Stimulated activated effector memory CD8-positive, alpha-beta T cell treated with anti-CD3 and anti-CD28 coated beads, Interleukin-12 subunit alpha, Interleukin-12 subunit beta, amount 100 ng/mL, for 72 hours (primary cell): ENCODE data around the gene IQCK.

Source experiments
- ATAC-seq: fragments of 150-1000 bp; cut with Tn5 transposase; 2 replicates; pipeline ENCODE4 v1.10.0; 2021
- DNase-seq, 2 donors: peaks; one replicate each; pipeline ENCODE4 v3.0.0; 2021 to 2022; ENCODE audit warnings: low spot score in 2 of 2
- H3K27ac Mint-ChIP-seq: one replicate; pipeline ENCODE4 v1.8.0; 2022; ENCODE audit warnings: mild to moderate bottlenecking, mixed read lengths
- H3K36me3 Mint-ChIP-seq: one replicate; pipeline ENCODE4 v1.8.0; 2022; ENCODE audit warnings: mild to moderate bottlenecking, mixed read lengths
- H3K4me1 Mint-ChIP-seq: one replicate; pipeline ENCODE4 v1.8.0; 2022; ENCODE audit warnings: mixed read lengths
- H3K4me3 Mint-ChIP-seq: one replicate; pipeline ENCODE4 v1.8.0; 2022; ENCODE audit warnings: mild to moderate bottlenecking, mixed read lengths
- H3K9me3 Mint-ChIP-seq: one replicate; pipeline ENCODE4 v1.8.0; 2022; ENCODE audit warnings: mixed read lengths

The IQCK gene

DNA sequence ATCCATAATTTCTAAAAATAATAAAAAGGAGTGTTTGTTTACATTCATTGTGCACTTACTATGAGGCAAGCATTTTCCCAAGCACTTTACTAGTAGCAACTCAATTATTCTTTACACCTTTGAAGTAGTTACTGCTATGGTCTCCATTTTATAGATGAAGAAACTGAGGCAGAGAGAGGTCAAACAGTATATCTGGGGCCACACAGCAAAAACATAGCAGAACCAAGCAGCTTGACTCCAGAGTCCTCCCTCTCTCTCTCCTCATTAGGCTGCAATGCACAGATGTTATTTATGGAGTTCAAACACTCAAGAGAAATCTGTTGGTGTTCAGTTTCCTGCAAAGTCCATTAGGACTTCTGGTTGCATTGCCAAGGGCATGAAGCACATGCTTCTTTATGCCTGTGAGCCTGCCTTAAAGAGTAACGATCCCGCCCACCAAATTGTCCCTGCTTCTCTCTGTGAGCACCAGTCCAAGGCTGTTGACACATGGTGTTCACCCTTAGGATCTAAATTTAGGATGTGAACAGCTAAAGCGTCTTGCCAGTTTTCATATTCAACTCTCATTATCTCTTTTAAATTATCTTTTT, 122.5 kb downstream of the IQCK start:
- no peak for DNase-seq
- Mint-ChIP-seq H3K9me3 (no peaks in the 10 kb centered on the region), H3K27ac (no peak overlapping the region), H3K36me3 (no peaks in the 10 kb centered on the region), H3K4me1 (no peaks in the 10 kb centered on the region), H3K4me3 (no peak overlapping the region)
- ATAC-seq: no peak

DNA sequence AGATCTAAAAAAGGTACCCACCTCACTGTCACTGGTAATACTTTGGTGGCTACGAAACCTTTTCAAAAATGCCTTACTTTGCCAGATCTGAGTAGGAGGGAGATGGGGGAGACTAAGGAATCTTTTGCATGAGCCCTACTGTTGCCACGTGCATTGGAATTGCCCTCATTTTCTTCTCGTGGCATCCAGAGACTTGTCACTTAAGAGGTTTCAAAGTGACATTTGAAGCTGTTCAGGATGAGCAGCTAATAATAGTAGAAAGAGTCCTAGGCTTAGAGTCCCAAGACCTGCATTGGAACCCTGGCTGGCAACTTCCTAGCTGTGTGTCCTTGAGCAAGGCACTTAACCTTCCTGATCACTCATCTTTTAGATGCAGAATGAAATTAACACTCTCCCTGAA, 123.1 kb downstream of the IQCK start:
- H3K27ac Mint-ChIP-seq: no peak overlapping the region
- no peaks in the 10 kb centered on the region for H3K4me1 Mint-ChIP-seq
- H3K36me3 Mint-ChIP-seq: no peaks in the 10 kb centered on the region
- DNase-seq (no peak), ATAC-seq (no peak)
- no peaks in the 10 kb centered on the region for H3K9me3 Mint-ChIP-seq
- no peak overlapping the region for H3K4me3 Mint-ChIP-seq

DNA sequence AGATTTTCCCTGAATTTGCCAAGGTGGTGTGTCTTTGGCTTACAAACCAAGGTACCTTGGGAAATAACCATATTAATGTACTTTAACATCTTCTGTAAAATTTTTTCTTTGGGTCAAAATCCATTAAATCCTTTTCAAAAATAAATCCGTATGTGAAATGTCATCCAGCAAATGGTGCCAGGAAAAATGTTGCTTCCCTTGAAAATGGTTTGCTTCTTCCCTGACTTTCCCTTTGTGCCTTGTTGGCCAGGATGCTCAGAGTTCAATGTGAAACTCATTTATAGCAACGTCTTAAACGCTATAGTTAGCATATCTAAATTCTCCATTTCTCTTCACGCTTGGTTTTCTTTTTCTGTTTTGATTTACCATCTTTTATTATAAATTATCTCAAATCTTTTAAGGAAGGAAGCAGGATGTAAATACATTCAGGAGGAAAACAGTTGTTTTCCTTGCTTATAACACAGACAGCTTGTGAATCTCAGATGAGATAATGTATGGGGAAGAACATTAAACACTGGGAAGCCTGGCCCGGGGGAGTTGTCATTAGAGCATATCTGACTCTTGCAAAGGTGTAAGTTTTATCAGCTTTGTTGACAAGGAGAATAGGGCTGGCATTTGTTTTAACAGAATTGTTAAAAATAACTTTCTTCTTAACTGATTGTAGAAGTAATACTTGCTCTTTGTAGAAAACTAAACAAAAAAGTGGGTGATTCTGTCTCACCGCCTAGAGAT, 124.5 kb downstream of the IQCK start:
- Mint-ChIP-seq H3K4me3 (no peak overlapping the region), H3K9me3 (no peaks in the 10 kb centered on the region), H3K27ac (no peak overlapping the region), H3K4me1 (no peaks in the 10 kb centered on the region), H3K36me3 (no peaks in the 10 kb centered on the region)
- ATAC-seq (no peak), DNase-seq (no peak)

DNA sequence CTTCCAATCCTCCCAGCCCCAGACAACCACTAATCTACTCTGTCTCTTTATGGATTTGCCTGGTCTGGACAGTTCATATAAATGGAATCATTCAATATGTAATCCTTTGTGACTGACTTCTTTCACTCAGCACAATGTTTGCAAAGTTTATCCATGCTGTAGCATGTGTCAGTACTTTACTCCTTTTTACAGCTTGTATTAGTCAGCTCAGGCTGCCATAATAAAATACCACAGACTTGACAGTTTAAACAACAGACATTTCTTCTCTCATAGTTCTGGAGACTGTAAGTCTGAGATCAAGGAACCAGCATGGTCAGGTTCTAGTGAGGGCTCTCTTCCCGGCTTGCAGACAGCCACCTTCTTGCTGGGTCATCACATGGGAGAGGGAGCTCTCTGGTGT, 125.3 kb downstream of the IQCK start:
- DNase-seq: no peak
- ATAC-seq: no peak
- Mint-ChIP-seq H3K4me1 (no peaks in the 10 kb centered on the region), H3K4me3 (no peak overlapping the region), H3K27ac (no peak overlapping the region), H3K36me3 (no peaks in the 10 kb centered on the region), H3K9me3 (no peaks in the 10 kb centered on the region)

DNA sequence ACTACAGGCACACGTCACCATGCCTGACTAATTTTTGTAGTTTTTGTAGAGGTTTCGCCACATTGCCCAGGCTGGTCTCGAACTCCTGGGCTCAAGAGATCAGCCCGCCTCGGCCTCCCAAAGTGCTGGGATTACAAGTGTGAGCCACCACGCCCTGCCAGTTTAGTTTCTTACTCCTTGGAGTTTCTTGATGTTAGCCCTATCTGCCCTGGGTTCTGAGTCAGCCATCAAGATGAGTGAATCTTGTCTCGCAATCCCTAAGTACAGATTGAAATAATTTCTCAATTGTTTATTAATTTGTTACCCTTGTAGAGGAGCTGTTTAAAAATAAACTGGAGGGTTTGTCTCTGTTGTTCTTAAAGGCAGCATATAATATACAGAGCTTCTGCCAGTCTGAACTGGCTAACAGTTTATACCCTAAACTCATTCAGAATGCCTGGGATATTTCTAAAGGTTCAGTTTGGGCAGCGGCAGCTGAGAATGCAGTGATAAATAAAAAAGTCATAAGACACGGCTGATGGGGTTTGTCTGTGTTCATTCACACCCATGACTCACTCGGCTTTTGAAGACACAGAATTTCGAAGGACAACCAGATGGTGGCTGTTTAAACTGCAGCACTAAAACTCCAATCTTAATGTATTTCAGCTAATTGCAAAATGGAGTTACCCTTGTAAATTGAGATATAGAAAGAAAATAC, 127.0 kb downstream of the IQCK start:
- no peaks in the 10 kb centered on the region for H3K4me1 Mint-ChIP-seq
- no peak overlapping the region for H3K27ac Mint-ChIP-seq
- no peak overlapping the region for H3K4me3 Mint-ChIP-seq
- no peak for DNase-seq
- H3K9me3 Mint-ChIP-seq: no peaks in the 10 kb centered on the region
- ATAC-seq: no peak
- H3K36me3 Mint-ChIP-seq: no peaks in the 10 kb centered on the region

DNA sequence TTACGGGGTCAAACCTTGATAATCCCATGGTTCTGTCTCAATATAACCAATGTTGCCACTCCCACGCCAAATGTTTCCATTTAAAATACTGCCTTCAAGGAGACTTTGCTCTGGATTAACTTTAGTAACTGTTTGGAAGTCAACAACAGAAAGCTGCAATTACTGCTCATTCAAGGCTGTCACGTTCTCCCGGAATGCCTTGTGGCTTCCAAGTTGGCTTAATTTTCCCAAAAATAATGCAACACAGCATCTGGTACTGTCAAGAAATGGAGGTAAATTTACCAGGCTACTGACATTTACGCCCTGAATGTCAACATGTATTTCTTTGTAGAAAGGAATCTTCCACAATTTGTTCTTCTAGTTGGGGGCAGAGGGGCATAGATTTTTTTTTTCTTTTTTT, 128.4 kb downstream of the IQCK start:
- ATAC-seq (no peak), DNase-seq (no peak)
- H3K9me3 Mint-ChIP-seq: no peaks in the 10 kb centered on the region
- H3K4me3 Mint-ChIP-seq: no peak overlapping the region
- no peak overlapping the region for H3K27ac Mint-ChIP-seq
- H3K36me3 Mint-ChIP-seq: no peaks in the 10 kb centered on the region
- H3K4me1 Mint-ChIP-seq: no peaks in the 10 kb centered on the region

DNA sequence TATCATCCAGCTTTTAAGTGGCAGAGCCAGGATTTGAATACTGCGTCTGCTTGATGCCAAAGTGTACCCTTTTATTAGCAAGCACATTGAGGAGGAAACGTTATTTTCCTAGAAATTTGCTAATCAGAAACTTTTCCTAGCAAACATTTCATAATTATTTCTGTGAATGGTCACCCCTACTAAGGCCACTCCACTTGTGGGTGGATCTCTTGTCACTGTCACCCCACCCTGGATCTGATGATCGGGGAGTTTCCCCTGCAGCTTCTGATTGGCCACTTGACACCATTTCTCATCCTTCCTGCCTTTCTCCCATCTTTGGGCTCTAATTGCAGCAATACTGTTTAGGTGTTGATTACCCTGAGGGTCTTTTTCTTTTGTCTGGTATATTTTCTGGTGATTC, 130.7 kb downstream of the IQCK start:
- no peak for ATAC-seq
- Mint-ChIP-seq H3K9me3 (no peaks in the 10 kb centered on the region), H3K4me3 (no peak overlapping the region), H3K4me1 (no peaks in the 10 kb centered on the region), H3K27ac (no peak overlapping the region), H3K36me3 (no peaks in the 10 kb centered on the region)
- no peak for DNase-seq

DNA sequence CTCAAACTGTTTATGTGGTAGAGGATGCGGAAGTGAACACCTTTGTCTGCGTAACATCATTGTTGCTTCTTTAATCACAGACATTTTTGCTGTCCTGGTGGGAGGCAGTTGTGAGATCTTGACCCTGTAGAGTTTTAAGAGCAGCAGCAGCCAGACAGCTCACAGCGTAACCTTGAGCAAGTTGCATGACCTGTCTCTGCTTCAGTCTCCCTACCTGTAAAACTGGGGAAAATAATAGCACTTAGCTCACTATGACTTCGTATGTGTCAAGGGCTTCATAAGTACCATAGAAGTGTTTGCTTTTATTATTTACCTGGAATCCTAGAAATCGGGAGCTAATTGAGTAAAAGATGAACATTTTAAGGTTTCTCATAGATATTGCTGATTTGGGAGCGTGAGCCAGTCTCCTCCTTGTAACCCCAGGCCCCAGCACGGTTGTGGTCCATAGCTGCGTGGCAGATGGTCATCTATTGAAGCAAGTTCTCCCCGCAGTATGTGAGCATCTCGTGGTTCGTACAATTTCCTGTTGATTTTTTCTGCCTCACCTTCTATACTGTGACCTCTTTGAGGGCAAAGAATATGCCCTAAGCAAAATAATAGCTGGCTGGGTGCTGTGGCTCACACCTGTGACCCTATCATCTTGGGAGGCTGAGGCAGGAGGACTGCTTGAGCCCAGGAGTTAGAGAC, 132.2 kb downstream of the IQCK start:
- Mint-ChIP-seq H3K27ac (no peak overlapping the region), H3K4me3 (no peak overlapping the region), H3K4me1 (no peaks in the 10 kb centered on the region), H3K36me3 (no peaks in the 10 kb centered on the region), H3K9me3 (no peaks in the 10 kb centered on the region)
- ATAC-seq (no peak), DNase-seq (no peak)

DNA sequence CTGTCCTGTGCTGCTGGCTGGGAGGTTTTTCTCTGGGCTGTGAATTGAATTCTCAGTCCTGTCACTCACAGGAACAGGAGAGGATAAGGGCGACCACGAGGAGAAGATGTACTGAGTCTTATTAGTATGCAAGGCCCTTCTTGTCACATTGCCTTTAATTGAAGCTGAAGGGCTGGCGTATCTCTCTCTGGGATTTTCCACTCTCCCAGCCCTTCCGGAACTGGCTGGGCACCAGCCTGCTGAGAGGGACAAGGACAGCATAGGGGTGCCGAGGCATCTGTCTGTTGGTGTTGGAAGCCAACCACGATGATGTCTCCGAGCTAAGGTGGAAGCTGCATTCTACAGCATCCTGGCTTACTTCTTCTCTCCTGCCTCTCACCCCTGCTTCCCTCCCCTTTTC, 133.4 kb downstream of the IQCK start:
- no peak for DNase-seq
- Mint-ChIP-seq H3K4me1 (no peaks in the 10 kb centered on the region), H3K9me3 (no peaks in the 10 kb centered on the region), H3K4me3 (no peak overlapping the region), H3K27ac (no peak overlapping the region), H3K36me3 (no peaks in the 10 kb centered on the region)
- no peak for ATAC-seq

DNA sequence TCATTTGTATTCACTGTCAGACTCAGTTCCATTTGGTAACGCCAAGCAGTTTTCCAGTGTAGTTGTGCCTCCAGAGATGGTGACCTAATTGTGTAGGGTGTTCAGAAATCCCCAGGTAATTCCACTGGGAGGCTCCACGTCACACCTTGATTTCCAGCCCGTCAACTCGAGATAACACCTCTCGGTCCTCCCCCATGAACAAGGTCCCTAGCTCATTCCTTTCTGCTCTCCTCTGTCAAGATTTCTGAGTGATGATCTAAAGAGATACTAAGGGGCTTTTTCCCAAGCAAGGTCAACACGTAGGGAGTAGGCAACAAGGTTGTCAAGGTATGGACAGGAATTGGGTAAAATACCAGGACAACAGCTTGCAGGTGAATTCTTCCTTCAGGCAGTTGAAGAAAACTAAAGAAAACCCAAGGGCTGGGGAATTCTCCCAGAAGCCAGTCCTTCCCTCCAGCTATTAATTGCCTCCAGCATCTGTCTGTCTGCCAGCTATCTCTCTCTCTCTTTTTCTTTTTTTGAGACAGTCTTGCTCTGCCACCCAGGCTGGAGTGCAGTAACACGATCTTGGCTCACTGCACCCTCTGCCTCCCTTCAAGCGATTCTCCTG, 135.2 kb downstream of the IQCK start:
- H3K4me1 Mint-ChIP-seq: no peaks in the 10 kb centered on the region
- no peaks in the 10 kb centered on the region for H3K36me3 Mint-ChIP-seq
- no peak overlapping the region for H3K4me3 Mint-ChIP-seq
- no peak for DNase-seq
- H3K9me3 Mint-ChIP-seq: no peaks in the 10 kb centered on the region
- H3K27ac Mint-ChIP-seq: no peak overlapping the region
- no peak for ATAC-seq

DNA sequence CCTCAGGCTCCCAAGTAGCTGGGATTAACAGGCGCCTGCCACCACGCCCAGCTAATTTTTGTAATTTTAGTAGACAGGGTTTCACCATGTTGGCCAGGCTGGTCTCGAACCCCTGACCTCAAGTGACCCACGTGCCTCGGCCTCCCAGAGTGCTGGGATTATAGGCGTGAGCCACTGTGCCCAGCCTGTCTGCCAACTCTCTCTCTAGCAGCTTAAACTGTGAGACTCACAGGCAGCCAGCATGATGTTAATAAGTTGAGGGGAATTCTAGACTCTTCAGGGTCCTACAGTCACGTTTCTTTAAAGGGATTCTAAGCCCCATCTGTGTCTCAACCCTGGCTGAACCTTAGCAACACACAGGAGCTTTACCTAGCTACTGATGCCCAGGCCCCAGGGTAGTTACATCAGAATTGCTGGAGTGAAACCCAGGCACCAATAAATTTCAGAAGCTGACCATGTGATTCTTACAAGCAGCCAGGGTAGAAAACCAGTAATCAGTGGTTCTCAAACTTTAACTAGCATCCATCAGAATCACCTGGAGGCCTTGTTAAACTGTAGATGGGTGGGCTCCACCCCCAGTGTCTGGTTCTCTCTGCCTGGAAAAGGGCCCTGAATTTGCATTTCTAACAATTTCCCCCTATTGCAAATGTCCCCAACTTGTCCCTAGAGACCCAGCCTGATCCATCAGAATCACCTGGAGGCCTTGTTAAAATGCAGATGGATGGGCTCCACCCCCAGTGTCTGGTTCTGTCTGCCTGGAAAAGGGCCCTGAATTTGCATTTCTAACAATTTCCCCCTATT, 135.9 kb downstream of the IQCK start:
- no peak for DNase-seq
- H3K4me1 Mint-ChIP-seq: no peaks in the 10 kb centered on the region
- H3K9me3 Mint-ChIP-seq: no peaks in the 10 kb centered on the region
- ATAC-seq: no peak
- H3K27ac Mint-ChIP-seq: no peak overlapping the region
- H3K36me3 Mint-ChIP-seq: no peaks in the 10 kb centered on the region
- no peak overlapping the region for H3K4me3 Mint-ChIP-seq

DNA sequence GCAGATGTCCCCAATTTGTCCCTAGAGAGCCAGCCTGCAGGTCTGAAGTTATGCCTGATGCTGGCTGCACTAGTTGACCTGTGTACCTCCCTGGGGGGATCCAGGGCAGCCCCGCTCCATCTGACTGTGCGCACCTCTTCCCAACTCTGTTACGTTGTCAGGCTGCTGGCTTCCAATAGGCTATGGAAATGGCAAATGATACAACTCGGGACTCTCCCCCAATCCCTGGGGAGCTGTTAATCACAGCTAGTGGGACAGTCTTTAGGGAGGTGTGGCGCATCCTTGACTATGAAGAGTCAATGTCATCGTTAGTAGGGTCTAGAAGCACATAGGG, 136.4 kb downstream of the IQCK start:
- Mint-ChIP-seq H3K4me3 (no peak overlapping the region), H3K36me3 (no peaks in the 10 kb centered on the region), H3K27ac (no peak overlapping the region), H3K9me3 (no peaks in the 10 kb centered on the region), H3K4me1 (no peaks in the 10 kb centered on the region)
- DNase-seq (no peak), ATAC-seq (no peak)

DNA sequence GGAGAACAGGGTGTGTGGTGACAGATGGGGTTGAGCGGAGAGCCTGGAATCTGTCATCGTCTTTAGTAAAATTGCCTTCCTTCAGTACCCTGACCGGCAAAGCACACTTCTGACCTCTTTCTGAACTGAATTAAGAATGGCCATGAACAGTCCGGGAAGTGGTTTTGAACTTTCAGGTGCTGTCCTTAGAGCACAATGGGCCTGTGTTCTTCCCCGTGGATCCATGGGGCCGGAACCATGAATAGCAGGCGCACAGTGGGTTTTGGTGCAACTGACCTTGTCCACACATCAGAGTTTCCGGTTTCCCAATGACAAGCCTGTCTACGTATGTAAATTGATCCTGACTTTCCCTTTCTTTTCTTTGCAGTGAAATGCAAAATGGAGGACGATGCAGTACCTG, 138.0 kb downstream of the IQCK start:
- DNase-seq (no peak), ATAC-seq (no peak)
- no peaks in the 10 kb centered on the region for H3K4me1 Mint-ChIP-seq
- no peaks in the 10 kb centered on the region for H3K36me3 Mint-ChIP-seq
- no peaks in the 10 kb centered on the region for H3K9me3 Mint-ChIP-seq
- no peak overlapping the region for H3K27ac Mint-ChIP-seq
- no peak overlapping the region for H3K4me3 Mint-ChIP-seq

DNA sequence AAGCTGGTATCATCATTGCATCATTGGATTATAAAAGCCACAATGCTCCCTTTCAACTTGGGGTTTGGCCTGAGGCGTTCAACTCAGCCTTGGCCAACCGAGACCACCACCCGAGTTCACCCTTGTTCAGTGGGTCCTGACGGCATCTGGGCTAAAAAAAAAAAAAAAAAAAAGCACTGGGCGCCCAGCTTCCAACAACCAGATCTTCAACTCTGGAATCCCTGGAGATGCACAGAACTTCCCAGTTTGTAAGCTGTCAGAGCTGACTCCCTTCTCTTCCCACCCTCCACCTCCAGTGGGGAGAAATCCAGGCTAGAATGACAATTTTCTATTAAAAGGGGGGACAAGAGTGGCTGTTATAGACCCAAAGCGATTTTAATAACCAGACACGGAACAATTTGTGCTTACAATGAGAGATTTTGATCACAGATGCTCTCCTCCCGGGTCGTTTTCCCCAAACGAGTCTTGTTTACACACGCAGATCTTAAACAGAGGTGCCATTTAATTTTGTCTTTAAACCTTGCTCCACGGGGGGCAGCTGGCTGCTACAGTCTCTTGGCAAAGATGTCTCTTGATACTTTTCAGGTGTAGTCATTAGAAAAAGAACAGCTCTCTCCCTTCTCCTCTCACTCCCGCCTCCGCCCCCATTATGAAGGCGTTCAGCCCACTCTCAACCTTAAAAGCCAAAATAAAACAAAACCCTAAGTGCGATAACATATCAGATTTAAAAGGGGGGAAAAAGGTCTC, 139.7 kb downstream of the IQCK start:
- Mint-ChIP-seq H3K4me3 (no peak overlapping the region), H3K9me3 (no peaks in the 10 kb centered on the region), H3K4me1 (no peaks in the 10 kb centered on the region), H3K36me3 (no peaks in the 10 kb centered on the region), H3K27ac (no peak overlapping the region)
- ATAC-seq: no peak
- DNase-seq: no peak
